HCT116 (cell line): ENCODE results near the gene PFN2.

Source experiments
- CBX3 ChIP-seq: IDR thresholded peaks from 2 replicates; pipeline ENCODE4 v1.6.1; 2012; ENCODE audit warnings: low read depth
- CTCF ChIP-seq, 3 experiments: fragments of 200-600 bp in 1 of 3; sonication (generic) in 1 of 3; IDR thresholded peaks in 2 of 3; conservative IDR thresholded peaks in 1 of 3; 2 replicates each; pipeline ENCODE4 v1.5.1; 2012 to 2017; ENCODE audit warnings: low read depth in 2 of 3, low read length in 2 of 3, antibody characterized with exemption in 1 of 3, borderline replicate concordance in 1 of 3, control low read depth in 1 of 3, mild to moderate bottlenecking in 1 of 3, mixed read lengths in 1 of 3, mixed run types in 1 of 3, moderate library complexity in 1 of 3; ENCODE audit not compliant: insufficient read depth in 1 of 3
- EGR1 ChIP-seq: IDR thresholded peaks from 2 replicates; pipeline ENCODE4 v1.6.1; 2012; ENCODE audit warnings: low read depth
- ELF1 ChIP-seq: IDR thresholded peaks from 2 replicates; pipeline ENCODE4 v1.6.1; 2012; ENCODE audit warnings: low read depth, borderline replicate concordance
- EZH2phosphoT487 ChIP-seq: fragments of 200-600 bp; IDR thresholded peaks from 2 replicates; pipeline ENCODE4 v1.6.1; 2018; ENCODE audit warnings: antibody characterized with exemption, borderline replicate concordance
- POLR2A ChIP-seq: IDR thresholded peaks from 2 replicates; pipeline ENCODE4 v1.7.0; 2011; ENCODE audit warnings: borderline replicate concordance; ENCODE audit not compliant: insufficient read depth, insufficient read length; ENCODE audit errors: extremely low read depth
- SP1 ChIP-seq: IDR thresholded peaks from 2 replicates; pipeline ENCODE4 v1.6.1; 2012; ENCODE audit warnings: low read depth
- SRF ChIP-seq: IDR thresholded peaks from 2 replicates; pipeline ENCODE4 v1.6.1; 2012; ENCODE audit warnings: low read depth
- ZNF274 ChIP-seq: fragments of 200-500 bp; sonication (Bioruptor generic); IDR thresholded peaks from 2 replicates; pipeline ENCODE4 v1.6.1; 2014; ENCODE audit warnings: mild to moderate bottlenecking, low read depth, low read length, inconsistent platforms

- TF ChIP-seq EZH2phosphoT487, result no peak
- no peak for TF ChIP-seq CTCF (IDR thresholded peaks at IDR 0.05 in 2 of 3, conservative IDR thresholded peaks at IDR 0.05 in 1 of 3; ENCODE audit: borderline replicate concordance in 1 of 3, insufficient read depth in 1 of 3, low read depth in 2 of 3, low read length in 2 of 3)
- TF ChIP-seq SRF, result no peak
- TF ChIP-seq ELF1, result no peak
- no peak for TF ChIP-seq SP1
- TF ChIP-seq POLR2A, result no peak
- no peak for TF ChIP-seq CBX3
- no peak for TF ChIP-seq EGR1
- TF ChIP-seq ZNF274, result no peak
Observed at GRCh38 chr3:149954812-149955211, 15.9 kb downstream of the PFN2 start.
